GM19463 (cell line): ENCODE results near the gene SLC6A11.

Source experiments
- ATAC-seq: cut with Tn5 transposase; IDR thresholded peaks from one replicate; pipeline ENCODE4 v1.9.1; 2021; ENCODE audit warnings: mild to moderate bottlenecking, moderate library complexity; ENCODE audit not compliant: unreplicated experiment

Gene SLC6A11

GRCh38 chr3:10788451-10788850 is 27.6 kb upstream of the SLC6A11 start:
- ATAC-seq: no peak

DNA sequence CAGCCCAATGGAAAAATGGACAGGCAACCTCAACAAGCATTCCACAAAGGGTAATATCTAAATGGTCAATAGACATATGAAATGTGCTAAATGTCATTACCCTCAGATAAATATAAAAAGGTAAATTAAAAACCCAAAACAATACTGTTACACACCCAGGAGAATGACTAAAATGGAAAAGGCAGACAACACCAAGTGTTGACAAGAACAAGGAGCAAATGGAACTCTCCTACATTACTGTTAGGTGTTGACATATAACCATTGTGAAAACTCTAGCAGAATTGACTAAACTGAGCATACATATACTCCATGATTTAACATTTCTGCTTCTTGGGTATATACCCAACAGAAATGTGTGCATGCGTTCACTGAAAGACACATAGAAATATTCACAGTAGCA is 25.3 kb upstream of the SLC6A11 start:
- ATAC-seq: no peak

GRCh38 chr3:10792208-10792607 is 23.8 kb upstream of the SLC6A11 start:
- ATAC-seq: no peak

DNA sequence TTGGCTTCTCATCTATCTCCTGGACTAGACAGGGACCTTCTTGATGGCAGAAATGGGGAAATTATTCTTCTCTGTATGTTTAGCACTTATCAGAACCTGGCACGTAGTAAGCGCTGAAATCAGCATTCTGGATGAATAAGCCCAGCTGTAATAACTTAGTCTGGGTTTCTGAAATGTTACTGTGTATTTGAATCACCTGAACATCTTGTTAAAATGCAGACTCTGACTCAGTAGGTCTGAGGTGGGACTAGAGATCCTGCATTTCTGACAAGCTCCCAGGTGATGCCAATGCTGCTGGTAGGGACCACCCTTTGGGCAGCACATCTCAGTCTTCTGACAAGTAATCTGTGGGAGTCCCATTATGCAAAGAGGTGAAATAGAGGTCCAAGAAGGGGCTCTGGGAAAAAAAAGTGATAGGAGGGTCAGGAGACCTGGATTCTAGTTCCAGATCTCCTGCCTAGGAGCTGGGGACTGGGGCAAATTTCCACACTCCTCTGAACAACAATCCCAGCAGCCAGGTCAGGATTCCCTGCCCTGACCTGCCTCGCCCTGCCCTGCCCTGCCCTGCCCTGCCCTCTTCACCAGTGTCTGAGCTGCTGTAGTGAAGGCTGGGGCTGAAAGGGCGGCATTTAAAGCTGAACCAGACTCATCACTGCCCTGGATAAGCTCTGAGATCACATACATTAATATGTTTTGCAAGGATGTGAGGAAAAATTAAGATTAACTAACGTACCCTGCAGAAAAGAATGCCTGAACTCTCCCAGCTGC is 17.2 kb upstream of the SLC6A11 start:
- ATAC-seq: no peak

DNA sequence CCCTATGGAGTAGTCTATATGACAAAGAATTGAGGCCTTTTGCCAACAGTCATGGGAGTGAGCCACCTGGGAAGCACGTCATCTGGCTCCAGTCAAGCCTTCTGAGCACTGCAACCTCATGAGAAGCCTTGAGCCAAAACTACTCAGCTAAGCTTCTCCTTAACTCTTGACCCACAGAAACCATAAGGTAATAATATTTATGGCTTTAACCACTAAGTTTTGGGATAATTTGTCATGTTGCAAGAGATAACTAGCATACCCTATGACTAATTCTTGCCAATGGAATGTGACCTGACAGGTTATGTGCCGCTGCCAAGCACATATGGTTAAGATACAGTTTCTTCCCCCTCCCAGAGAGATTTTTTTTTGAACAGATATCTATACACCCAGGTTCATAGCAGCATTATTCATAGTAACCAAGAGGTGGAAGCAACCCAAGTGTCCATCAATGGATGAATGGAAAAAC is 11.8 kb upstream of the SLC6A11 start:
- no peak for ATAC-seq

- no peak for ATAC-seq
Measured at GRCh38 chr3:10806006-10806405, 10.0 kb upstream of the SLC6A11 start.

GRCh38 chr3:10808130-10808735 is 7.8 kb upstream of the SLC6A11 start:
- ATAC-seq: no peak

DNA sequence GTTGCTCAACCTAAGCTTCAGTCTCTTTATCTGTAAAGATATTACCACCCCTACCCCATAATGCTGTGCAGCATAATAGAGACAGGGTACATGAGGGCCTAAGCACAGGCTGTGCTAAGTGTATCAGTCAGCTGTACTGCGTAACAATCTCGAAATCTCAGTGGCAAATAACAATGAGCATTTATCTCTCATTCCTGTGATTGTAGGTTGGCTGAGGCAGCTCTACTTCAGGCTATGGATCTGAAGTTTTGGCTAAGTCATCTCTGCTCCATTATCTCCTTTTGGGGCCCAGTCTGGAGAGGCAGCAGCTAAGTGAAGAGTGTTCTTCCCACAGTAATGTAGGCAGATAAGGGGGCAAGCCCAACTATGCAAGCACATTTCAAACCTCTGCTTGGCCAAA is 7.1 kb upstream of the SLC6A11 start:
- ATAC-seq: no peak

GRCh38 chr3:10810376-10810775 is 5.7 kb upstream of the SLC6A11 start:
- no peak for ATAC-seq

DNA sequence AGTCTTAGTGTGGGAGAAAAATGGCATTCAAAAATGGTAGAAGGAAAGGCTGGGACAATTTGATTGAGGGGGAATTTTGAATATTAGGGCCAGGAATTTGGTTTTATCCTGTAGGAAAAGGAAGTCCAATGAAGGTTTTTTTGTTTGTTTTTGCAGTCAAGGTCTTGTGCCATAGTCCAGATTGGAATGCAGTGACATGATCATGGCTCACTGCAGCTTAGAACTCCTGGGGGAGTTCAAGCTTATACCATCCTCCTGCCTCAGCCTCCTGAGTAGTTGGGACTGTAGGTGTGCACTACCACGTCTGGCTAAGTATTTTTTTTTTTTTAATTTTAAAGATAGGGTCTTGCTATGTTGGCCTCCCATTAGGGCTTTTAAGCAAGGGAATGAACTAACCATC is 2.6 kb upstream of the SLC6A11 start:
- ATAC-seq: no peak

- no peak for ATAC-seq
Measured at GRCh38 chr3:10814623-10815022, 1.4 kb upstream of the SLC6A11 start.

GRCh38 chr3:10815487-10815886 is 541 bp upstream of the SLC6A11 start:
- no peak for ATAC-seq

GRCh38 chr3:10816863-10817253 is 830 bp downstream of the SLC6A11 start:
- no peak for ATAC-seq

DNA sequence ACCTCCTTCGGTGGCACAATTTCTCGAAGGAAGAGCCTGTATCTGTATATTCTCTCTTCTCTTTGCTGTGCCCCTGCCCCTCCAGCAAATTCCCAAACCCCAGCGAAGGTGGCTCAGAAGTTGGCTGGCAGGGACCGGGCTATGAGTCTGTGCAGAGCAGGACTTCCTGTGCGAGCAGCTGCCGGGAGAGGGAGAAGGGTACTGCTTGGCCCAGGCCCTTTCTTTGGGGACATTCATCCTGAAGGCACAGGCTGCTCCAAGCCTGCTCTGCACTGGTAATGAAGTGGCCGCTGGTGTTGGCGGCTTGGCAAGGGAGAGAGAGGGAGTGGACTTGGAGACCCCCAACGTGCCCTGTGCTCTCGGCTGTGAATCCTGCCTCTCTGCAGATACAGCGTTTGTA is 1.5 kb downstream of the SLC6A11 start:
- ATAC-seq: no peak

GRCh38 chr3:10822055-10822454 is 6.0 kb downstream of the SLC6A11 start:
- no peak for ATAC-seq

DNA sequence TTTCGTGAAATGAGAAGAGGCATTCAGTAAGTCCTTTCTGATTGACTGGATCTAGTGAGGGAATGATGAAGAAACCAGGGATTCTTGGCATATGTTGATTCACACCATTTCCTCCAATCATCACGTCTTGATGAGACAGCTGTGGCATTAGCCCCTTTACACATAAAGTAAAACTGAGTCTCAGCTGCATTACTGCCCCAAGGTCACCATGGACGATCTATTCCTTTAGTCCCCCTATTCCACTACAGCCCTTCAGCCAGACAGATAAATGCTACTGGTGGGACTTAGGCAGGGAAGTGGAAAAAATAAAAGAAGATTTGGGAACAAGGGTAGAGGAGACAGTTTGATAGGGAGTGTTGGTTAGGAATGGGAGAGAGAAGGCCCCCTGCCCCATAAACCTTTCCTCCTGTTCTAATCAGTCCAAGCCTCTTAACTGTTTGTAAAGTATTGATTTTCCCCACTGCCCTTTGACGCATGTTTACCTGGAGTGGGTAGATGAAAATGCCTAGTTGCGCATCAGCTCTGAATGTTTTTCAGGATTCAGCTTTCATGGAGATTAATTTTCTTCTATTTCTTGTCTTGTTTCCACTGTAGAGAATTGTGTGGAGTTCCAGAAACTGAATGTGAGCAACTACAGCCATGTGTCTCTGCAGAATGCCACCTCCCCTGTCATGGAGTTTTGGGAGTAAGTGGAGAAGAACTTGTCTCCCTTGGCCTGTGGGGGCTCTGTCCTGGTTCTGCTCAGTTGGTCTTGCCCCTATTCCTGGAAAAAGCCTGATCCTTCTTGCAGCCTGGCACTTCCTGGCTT is 6.9 kb downstream of the SLC6A11 start:
- no peak for ATAC-seq

GRCh38 chr3:10823516-10823818 is 7.4 kb downstream of the SLC6A11 start:
- no peak for ATAC-seq

GRCh38 chr3:10824468-10824867 is 8.4 kb downstream of the SLC6A11 start:
- ATAC-seq: no peak

- no peak for ATAC-seq
Measured at GRCh38 chr3:10833855-10834414, 17.9 kb downstream of the SLC6A11 start.

GRCh38 chr3:10834951-10835350 is 18.9 kb downstream of the SLC6A11 start:
- no peak for ATAC-seq

- no peak for ATAC-seq
Measured at GRCh38 chr3:10835406-10835805, 19.4 kb downstream of the SLC6A11 start.

GRCh38 chr3:10836676-10837075 is 20.6 kb downstream of the SLC6A11 start:
- ATAC-seq: no peak
